Right lobe of liver (tissue), 6 donors: Measurements from ENCODE around the gene OXCT1. TPM values are rescaled to one million over a fixed set of nuclear protein-coding genes. Genes with fewer than 3 reads are reported as not detected.

Source experiments
- ATAC-seq, 4 donors: fragments of 200-7000 bp; cut with Tn5 transposase; one replicate each; pipeline ENCODE4 v1.9.1; 2020; ENCODE audit warnings: mild to moderate bottlenecking in 4 of 4, moderate library complexity in 4 of 4
- DNase-seq, 3 donors: peaks; one replicate each; pipeline ENCODE4 v3.0.0-alpha.2; 2020
- H3K27ac ChIP-seq, 3 donors: fragments of 200-600 bp; one replicate each; pipeline ENCODE4 v1.8.0; 2022
- H3K27me3 ChIP-seq, 2 donors: fragments of 200-600 bp; one replicate each; pipeline ENCODE4 v1.8.0; 2022
- H3K36me3 ChIP-seq, 4 donors: fragments of 200-600 bp; sonication (generic) in 1 of 4; one replicate each; pipeline versions ENCODE4 v1.5.1 to v1.8.0; 2017 to 2022; ENCODE audit warnings: control low read depth in 1 of 4
- H3K4me1 ChIP-seq, 4 donors: fragments of 200-600 bp; sonication (generic) in 1 of 4; one replicate each; pipeline versions ENCODE4 v1.5.1 to v1.8.0; 2017 to 2022; ENCODE audit warnings: control low read depth in 1 of 4
- H3K4me3 ChIP-seq, 3 donors: fragments of 200-600 bp; one replicate each; pipeline ENCODE4 v1.8.0; 2022
- H3K9me3 ChIP-seq, 4 donors: fragments of 200-600 bp; sonication (generic) in 1 of 4; one replicate each; pipeline versions ENCODE4 v1.5.1 to v1.8.0; 2017 to 2022; ENCODE audit warnings: control low read depth in 1 of 4
- CTCF ChIP-seq, 4 donors: fragments of 200-600 bp in 3 of 4; fragments of 450-650 bp in 1 of 4; IDR thresholded peaks; one replicate each; pipeline versions ENCODE4 v1.5.1 to v1.8.0; 2016 to 2022; ENCODE audit warnings: antibody characterized with exemption in 4 of 4, mild to moderate bottlenecking in 2 of 4
- POLR2A ChIP-seq: fragments of 450-650 bp; IDR thresholded peaks from one replicate; pipeline ENCODE4 v1.6.1; 2017; ENCODE audit warnings: antibody characterized with exemption, mild to moderate bottlenecking
- WGBS: methylation state at CpG from one replicate; pipeline ENCODE4 v1.1.6; 2018; ENCODE audit warnings: low coverage, low lambda C conversion rate; ENCODE audit not compliant: insufficient coverage; ENCODE audit errors: missing lambda C conversion rate; 5-methylcytosine and 5-hydroxymethylcytosine counted together
- intact Hi-C, 2 donors: fragments of 100-400 bp; cut with DNase I; formaldehyde crosslinking; loops; one replicate each; pipeline versions ENCODE4 v1.11.2 to v1.14.1; 2022
- total RNA-seq, 6 experiments: library from RNA; depleted of rRNA in 2 of 6; stranded (reverse); fragments of >200 nt in 2 of 6; fragmentation: NEBNext Ultra II Directional in 3 of 6; extraction: Animal tissue kit (Norgen Biotek cat#: 25700) in 3 of 6; gene quantifications; one replicate each; pipeline versions ENCODE4 v1.1.0 to v1.2.4, GENCODE V29; 2016 to 2023
- donor health status: DM: no; HTN: yes; CAD: no.
- donor health status: DM: no; HTN: no; CAD: no.
- donor health status: DM: no; HTN: no; CAD: no.
- donor health status: DM: no; HTN: yes; CAD: no.
- donor health status: DM: no; HTN: yes; CAD: no.

Gene OXCT1
- total RNA-seq, 6 experiments from 2014 or later = 0.24 to 0.75 (median 0.61) TPM

GRCh38 chr5:41789434-41789833, 80.8 kb downstream of the OXCT1 start:
- ATAC-seq = no peak
- Histone ChIP-seq H3K36me3 (no peaks in the 10 kb centered on the region), H3K27ac (no peak overlapping the region), H3K27me3 (no peaks in the 10 kb centered on the region), H3K4me3 (no peak overlapping the region), H3K9me3 (no peaks in the 10 kb centered on the region), H3K4me1 (no peaks in the 10 kb centered on the region)
- TF ChIP-seq POLR2A (no peak), CTCF (IDR thresholded peaks at IDR 0.05) (no peak)
- 78% methylated on average over 1 of the region's 1 CpG for WGBS
- intact Hi-C loops = no loop called here
- DNase-seq = no peak

GRCh38 chr5:41788941-41789368, 81.3 kb downstream of the OXCT1 start:
- Histone ChIP-seq H3K36me3 (no peaks in the 10 kb centered on the region), H3K4me3 (no peak overlapping the region), H3K27me3 (no peaks in the 10 kb centered on the region), H3K9me3 (no peaks in the 10 kb centered on the region), H3K27ac (no peak overlapping the region), H3K4me1 (no peaks in the 10 kb centered on the region)
- ATAC-seq (no peak), DNase-seq (no peak)
- 38% methylated on average over 2 of the region's 2 CpGs for WGBS
- intact Hi-C loops = no loop called here
- no peak for TF ChIP-seq CTCF (IDR thresholded peaks at IDR 0.05)
- no peak for TF ChIP-seq POLR2A

- Histone ChIP-seq H3K27me3 (no peaks in the 10 kb centered on the region), H3K36me3 (no peaks in the 10 kb centered on the region), H3K9me3 (no peaks in the 10 kb centered on the region), H3K4me3 (no peak overlapping the region), H3K27ac (no peak overlapping the region), H3K4me1 (no peaks in the 10 kb centered on the region)
- intact Hi-C loops = no loop called here
- TF ChIP-seq CTCF (IDR thresholded peaks at IDR 0.05) = no peak
- no peak for TF ChIP-seq POLR2A
- DNase-seq (no peak), ATAC-seq (no peak)
- 58% methylated on average over 2 of the region's 2 CpGs for WGBS
These were observed 83.0 kb downstream of the OXCT1 start for GRCh38 chr5:41787265-41787664.

GRCh38 chr5:41785061-41785460, 85.2 kb downstream of the OXCT1 start:
- no peaks in the 10 kb centered on the region for H3K4me1 ChIP-seq
- ATAC-seq (no peak), DNase-seq (no peak)
- intact Hi-C loops = no loop called here
- no peaks in the 10 kb centered on the region for H3K36me3 ChIP-seq
- H3K27ac ChIP-seq = no peak overlapping the region
- H3K4me3 ChIP-seq = no peak overlapping the region
- H3K9me3 ChIP-seq = no peaks in the 10 kb centered on the region
- no peak for TF ChIP-seq CTCF (IDR thresholded peaks at IDR 0.05)
- no peak for TF ChIP-seq POLR2A
- no peaks in the 10 kb centered on the region for H3K27me3 ChIP-seq

GRCh38 chr5:41778410-41778809, 91.8 kb downstream of the OXCT1 start:
- intact Hi-C loops = no loop called here
- WGBS = 92% methylated on average over 3 of the region's 3 CpGs
- no peaks in the 10 kb centered on the region for H3K27me3 ChIP-seq
- DNase-seq (no peak), ATAC-seq (no peak)
- H3K27ac ChIP-seq = no peak overlapping the region
- H3K4me3 ChIP-seq = no peak overlapping the region
- H3K36me3 ChIP-seq = no peaks in the 10 kb centered on the region
- no peaks in the 10 kb centered on the region for H3K9me3 ChIP-seq
- no peak for TF ChIP-seq CTCF (IDR thresholded peaks at IDR 0.05)
- TF ChIP-seq POLR2A = no peak
- no peaks in the 10 kb centered on the region for H3K4me1 ChIP-seq
